WERI-Rb-1 (cell line): Measurements from ENCODE around the gene GALK2.
A peak's percentile ranks its signal among the peaks of the same experiment; 100 is the strongest.

Source experiments
- DNase-seq: peaks from one replicate; pipeline ENCODE4 v3.0.0-alpha.2; 2020
- H3K27ac ChIP-seq: fragments of 250-450 bp; sonication (Bioruptor Pico); 2 replicates; pipeline ENCODE4 v1.5.1; 2020; ENCODE audit warnings: mild to moderate bottlenecking, moderate library complexity
- H3K27me3 ChIP-seq: fragments of 250-450 bp; sonication (Bioruptor Pico); 2 replicates; pipeline ENCODE4 v1.5.1; 2021; ENCODE audit warnings: mild to moderate bottlenecking, low read depth, moderate library complexity; ENCODE audit not compliant: insufficient read depth, severe bottlenecking
- H3K36me3 ChIP-seq: fragments of 250-450 bp; sonication (Bioruptor Pico); 2 replicates; pipeline ENCODE4 v1.5.1; 2020; ENCODE audit warnings: mild to moderate bottlenecking, moderate library complexity
- H3K4me3 ChIP-seq: 2 replicates; pipeline ENCODE4 v1.5.1; 2011; ENCODE audit warnings: low read depth, mild to moderate bottlenecking, control low read depth, low read length
- H3K9me3 ChIP-seq: fragments of 250-450 bp; sonication (Bioruptor Pico); 2 replicates; pipeline ENCODE4 v1.5.1; 2021; ENCODE audit warnings: mild to moderate bottlenecking, moderate library complexity; ENCODE audit not compliant: severe bottlenecking
- CTCF ChIP-seq: IDR thresholded peaks from 2 replicates; pipeline ENCODE4 v1.5.1; 2011; ENCODE audit warnings: low read depth, mild to moderate bottlenecking, control low read depth, inconsistent platforms, low read length

Gene GALK2

GRCh38 chr15:49155110-49155833, 14.8 kb upstream of the GALK2 start, which contains the start of gene COPS2:
Gene COPS2 (minus strand): TSS chr15:49155599. CDS start chr15:49155578, 21 bp downstream.
- peak; percentile 94 for DNase-seq
- no peaks in the 10 kb centered on the region for H3K9me3 ChIP-seq
- H3K27me3 ChIP-seq = no peaks in the 10 kb centered on the region
- no peaks in the 10 kb centered on the region; the same call in 1 of the 2 replicates for H3K36me3 ChIP-seq
- peak within 1 kb of the TSS; percentile 98 for H3K4me3 ChIP-seq
- peak within 1 kb of the TSS; percentile 79 for H3K27ac ChIP-seq
- TF ChIP-seq CTCF = no peak

GRCh38 chr15:49155834-49156627, 14.0 kb upstream of the GALK2 start:
- no peaks in the 10 kb centered on the region for H3K9me3 ChIP-seq
- H3K36me3 ChIP-seq = no peaks in the 10 kb centered on the region; the same call in 1 of the 2 replicates
- TF ChIP-seq CTCF = no peak
- peak; percentile 14 for DNase-seq
- no peaks in the 10 kb centered on the region for H3K27me3 ChIP-seq
- peak overlapping the region; percentile 50 for H3K27ac ChIP-seq
- H3K4me3 ChIP-seq = peak overlapping the region; percentile 98

- H3K27ac ChIP-seq = no peak overlapping the region
- TF ChIP-seq CTCF = no peak
- no peak for DNase-seq
These were observed 6.4 kb upstream of the GALK2 start for GRCh38 chr15:49163678-49164077.

GRCh38 chr15:49164865-49165264, 5.2 kb upstream of the GALK2 start:
- no peaks in the 10 kb centered on the region for H3K9me3 ChIP-seq
- no peaks in the 10 kb centered on the region for H3K27me3 ChIP-seq
- no peak for DNase-seq
- H3K36me3 ChIP-seq = no peaks in the 10 kb centered on the region
- TF ChIP-seq CTCF = no peak
- H3K27ac ChIP-seq = no peak overlapping the region
- no peak overlapping the region for H3K4me3 ChIP-seq

More at GRCh38 chr15:49163678-49164077, 6.4 kb upstream of the GALK2 start:
- Histone ChIP-seq H3K36me3 (no peaks in the 10 kb centered on the region), H3K27me3 (no peaks in the 10 kb centered on the region), H3K4me3 (no peak overlapping the region), H3K9me3 (no peaks in the 10 kb centered on the region)

GRCh38 chr15:49168016-49168415, 2.0 kb upstream of the GALK2 start:
- Histone ChIP-seq H3K27me3 (no peaks in the 10 kb centered on the region), H3K4me3 (no peak overlapping the region), H3K36me3 (no peaks in the 10 kb centered on the region), H3K27ac (no peak overlapping the region), H3K9me3 (no peaks in the 10 kb centered on the region)
- no peak for DNase-seq
- no peak for TF ChIP-seq CTCF
